Spinal cord (tissue), 4 donors: ENCODE data around the gene MEFV. TPM values are rescaled to one million over a fixed set of nuclear protein-coding genes. Genes with fewer than 3 reads are reported as not detected.

Source experiments
- polyA plus RNA-seq, 2 donors: library from polyadenylated mRNA; unstranded; fragments of 120-200 nt; gene quantifications; one replicate each; pipeline ENCODE4 v1.2.1, GENCODE V29; 2013; ENCODE audit not compliant: insufficient read length in 2 of 2
- total RNA-seq, 2 donors: library from RNA; depleted of rRNA in 1 of 2; stranded (reverse); fragments of 120-200 nt in 1 of 2; fragments of >200 nt in 1 of 2; gene quantifications; one replicate each; pipeline versions ENCODE4 v1.2.3 to v1.2.4, GENCODE V29; 2013 to 2014

MEFV gene
- total and polyA plus RNA-seq, 4 donors: 0.29 to 1.8 (median 0.35) TPM

Other genes with a start within 250 kb of the MEFV start
- under 1 TPM; 0.06 to 0.20 TPM for gene CLDN9, start 243.7 kb downstream of the MEFV start, total RNA-seq
- gene CLDN9, start 243.7 kb downstream of the MEFV start, polyA plus RNA-seq: under 1 TPM; 0.36 to 0.38 TPM
- gene CLDN6, start 238.4 kb downstream of the MEFV start, total RNA-seq: under 1 TPM in 1 of 2 donors, not detected in 1; 0.28 TPM
- 1 to 10 TPM in 1 of 2 donors, under 1 TPM in 1; 0.43 to 1.0 TPM for gene CLDN6, start 238.4 kb downstream of the MEFV start, polyA plus RNA-seq
- 1 to 10 TPM; 5.8 to 9.9 TPM for gene TNFRSF12A, start 236.3 kb downstream of the MEFV start, total RNA-seq
- 1 to 10 TPM; 4.5 to 6.7 TPM for gene TNFRSF12A, start 236.3 kb downstream of the MEFV start, polyA plus RNA-seq
- 10 to 100 TPM; 20.4 to 66.2 TPM for gene HCFC1R1, start 232.7 kb downstream of the MEFV start, total RNA-seq
- gene HCFC1R1, start 232.7 kb downstream of the MEFV start, polyA plus RNA-seq: 100 to 1,000 TPM; 155 to 161 TPM
- gene THOC6, start 232.6 kb downstream of the MEFV start, total RNA-seq: 10 to 100 TPM in 1 of 2 donors, 1 to 10 TPM in 1; 7.2 to 12.5 TPM
- gene THOC6, start 232.6 kb downstream of the MEFV start, polyA plus RNA-seq: 10 to 100 TPM; 16.8 to 18.7 TPM
- gene BICDL2, start 219.7 kb downstream of the MEFV start, total RNA-seq: under 1 TPM; 0.06 to 0.10 TPM
- gene BICDL2, start 219.7 kb downstream of the MEFV start, polyA plus RNA-seq: under 1 TPM; 0.38 to 0.39 TPM
- gene MMP25, start 210.1 kb downstream of the MEFV start, total RNA-seq: 1 to 10 TPM; 1.2 to 1.4 TPM
- gene MMP25, start 210.1 kb downstream of the MEFV start, polyA plus RNA-seq: 10 to 100 TPM in 1 of 2 donors, 1 to 10 TPM in 1; 7.2 to 10.5 TPM
- gene IL32, start 191.0 kb downstream of the MEFV start, total RNA-seq: 10 to 100 TPM in 1 of 2 donors, 1 to 10 TPM in 1; 9.0 to 11.6 TPM
- 10 to 100 TPM; 13.4 to 20.2 TPM for gene IL32, start 191.0 kb downstream of the MEFV start, polyA plus RNA-seq
- gene ZSCAN10, start 157.3 kb downstream of the MEFV start, total RNA-seq: not detected
- gene ZSCAN10, start 157.3 kb downstream of the MEFV start, polyA plus RNA-seq: not detected
- gene ZNF205, start 144.0 kb downstream of the MEFV start, total RNA-seq: 10 to 100 TPM in 1 of 2 donors, 1 to 10 TPM in 1; 9.2 to 19.3 TPM
- gene ZNF205, start 144.0 kb downstream of the MEFV start, polyA plus RNA-seq: 10 to 100 TPM; 24.3 to 26.4 TPM
- 1 to 10 TPM; 4.2 to 5.7 TPM for gene ZNF213, start 121.6 kb downstream of the MEFV start, total RNA-seq
- gene ZNF213, start 121.6 kb downstream of the MEFV start, polyA plus RNA-seq: 10 to 100 TPM; 28.9 to 30.2 TPM
- under 1 TPM in 1 of 2 donors, not detected in 1; 0.20 TPM for gene OR1F1, start 68.4 kb downstream of the MEFV start, total RNA-seq
- 1 to 10 TPM; 1.8 to 2.4 TPM for gene OR1F1, start 68.4 kb downstream of the MEFV start, polyA plus RNA-seq
- gene ZNF200, start 21.5 kb downstream of the MEFV start, total RNA-seq: 10 to 100 TPM in 1 of 2 donors, 1 to 10 TPM in 1; 9.8 to 14.9 TPM
- gene ZNF200, start 21.5 kb downstream of the MEFV start, polyA plus RNA-seq: 10 to 100 TPM in 1 of 2 donors, 1 to 10 TPM in 1; 9.8 to 11.1 TPM
- gene ZNF263, start 26.9 kb upstream of the MEFV start, total RNA-seq: 10 to 100 TPM; 34.5 to 44.8 TPM
- 10 to 100 TPM; 30.0 to 30.2 TPM for gene ZNF263, start 26.9 kb upstream of the MEFV start, polyA plus RNA-seq
- 10 to 100 TPM; 20.3 to 23.8 TPM for gene TIGD7, start 48.8 kb upstream of the MEFV start, total RNA-seq
- 10 to 100 TPM; 12.0 to 14.0 TPM for gene TIGD7, start 48.8 kb upstream of the MEFV start, polyA plus RNA-seq
- gene ZNF75A, start 48.9 kb upstream of the MEFV start, total RNA-seq: 10 to 100 TPM; 39.8 to 54.8 TPM
- 10 to 100 TPM; 40.5 to 53.6 TPM for gene ZNF75A, start 48.9 kb upstream of the MEFV start, polyA plus RNA-seq
- gene OR2C1, start 99.3 kb upstream of the MEFV start, total RNA-seq: 1 to 10 TPM in 1 of 2 donors, under 1 TPM in 1; 0.55 to 1.3 TPM
- under 1 TPM; 0.48 to 0.86 TPM for gene OR2C1, start 99.3 kb upstream of the MEFV start, polyA plus RNA-seq
- 10 to 100 TPM in 1 of 2 donors, 1 to 10 TPM in 1; 9.7 to 16.1 TPM for gene ZSCAN32, start 144.4 kb upstream of the MEFV start, total RNA-seq
- gene ZSCAN32, start 144.4 kb upstream of the MEFV start, polyA plus RNA-seq: 10 to 100 TPM; 17.7 to 18.2 TPM
- gene ZNF174, start 144.6 kb upstream of the MEFV start, total RNA-seq: 10 to 100 TPM in 1 of 2 donors, 1 to 10 TPM in 1; 8.6 to 15.8 TPM
- gene ZNF174, start 144.6 kb upstream of the MEFV start, polyA plus RNA-seq: 10 to 100 TPM; 13.3 to 15.2 TPM
- 1 to 10 TPM; 4.2 to 5.0 TPM for gene ZNF597, start 186.9 kb upstream of the MEFV start, total RNA-seq
- gene ZNF597, start 186.9 kb upstream of the MEFV start, polyA plus RNA-seq: 1 to 10 TPM; 3.3 TPM
- gene NAA60, start 187.0 kb upstream of the MEFV start, total RNA-seq: 10 to 100 TPM; 14.8 to 18.5 TPM
- 10 to 100 TPM; 65.3 to 71.3 TPM for gene NAA60, start 187.0 kb upstream of the MEFV start, polyA plus RNA-seq
- not detected for gene C16orf90, start 238.9 kb upstream of the MEFV start, total RNA-seq
- gene C16orf90, start 238.9 kb upstream of the MEFV start, polyA plus RNA-seq: not detected
- gene CLUAP1, start 244.4 kb upstream of the MEFV start, total RNA-seq: 10 to 100 TPM; 29.0 to 50.7 TPM
- 10 to 100 TPM; 42.1 to 50.4 TPM for gene CLUAP1, start 244.4 kb upstream of the MEFV start, polyA plus RNA-seq